Ammon's horn (tissue), 1 donor: ENCODE data around the gene FOSB.

Source experiments
- DNase-seq: peaks from one replicate; pipeline ENCODE4 v3.0.0-alpha.2; 2016; ENCODE audit warnings: low spot score

FOSB gene

DNA sequence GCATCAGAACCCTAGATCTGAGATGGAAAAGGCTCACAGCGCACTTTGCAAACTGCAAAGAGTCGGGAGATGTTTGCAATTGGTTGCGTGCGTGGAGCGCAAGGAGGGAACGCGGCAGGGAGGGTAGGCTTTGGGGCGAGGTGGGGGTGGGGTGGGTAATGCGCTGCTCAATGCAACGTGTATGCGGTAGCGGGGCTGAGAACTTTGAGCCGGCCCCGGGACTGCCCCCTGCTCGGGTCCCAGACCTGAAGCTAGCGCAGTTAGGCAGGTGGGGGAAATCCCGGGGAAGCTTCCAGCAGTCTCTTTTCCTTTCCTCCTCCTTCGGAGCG lies 971 bp downstream of the FOSB start:
- DNase-seq = no peak

DNA sequence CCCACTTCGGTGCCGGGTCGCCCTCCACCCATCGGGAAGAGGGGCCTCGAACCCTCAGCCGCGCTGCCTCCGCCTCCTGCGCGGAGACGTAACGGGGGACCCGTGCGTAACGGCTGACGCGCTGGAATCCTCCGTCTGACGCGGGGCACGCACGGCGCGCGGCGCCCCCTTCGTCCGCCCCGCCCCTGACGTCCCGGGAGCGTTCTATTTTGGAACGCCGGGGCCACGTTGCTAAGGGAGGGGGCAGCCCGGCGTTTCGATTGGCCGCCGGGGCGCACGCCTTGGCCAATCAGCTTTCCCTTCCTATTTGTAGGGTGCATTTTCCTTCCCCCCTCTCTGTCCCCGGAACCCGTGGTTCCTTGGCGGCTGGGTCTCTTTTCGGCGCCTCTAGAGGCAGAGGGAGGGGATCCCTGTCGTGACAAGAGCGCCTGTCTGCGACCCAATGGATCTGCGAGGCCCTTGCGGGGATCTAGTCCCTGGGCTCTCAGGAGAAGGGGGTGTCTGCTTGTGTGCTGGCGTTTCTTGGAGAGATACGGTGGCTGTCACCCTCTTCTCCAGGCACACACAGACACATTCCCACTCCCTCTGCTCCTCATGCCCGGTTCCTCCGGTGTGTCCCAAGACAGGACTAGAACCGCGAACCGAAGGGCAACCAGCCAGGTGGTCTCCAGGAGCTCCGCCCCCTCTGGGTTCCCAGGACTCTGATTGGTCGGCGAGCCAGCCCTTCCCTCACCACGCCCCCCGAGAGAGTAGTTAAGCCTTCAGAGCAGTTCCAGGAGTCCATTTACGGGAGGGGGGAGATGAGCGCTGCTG lies 1.5 kb downstream of the FOSB start:
- DNase-seq = peak; percentile 95

GRCh38 chr19:45469945-45470761 lies 2.4 kb downstream of the FOSB start:
- no peak for DNase-seq

- no peak for DNase-seq
Observed at GRCh38 chr19:45470762-45471081, 2.9 kb downstream of the FOSB start.

DNA sequence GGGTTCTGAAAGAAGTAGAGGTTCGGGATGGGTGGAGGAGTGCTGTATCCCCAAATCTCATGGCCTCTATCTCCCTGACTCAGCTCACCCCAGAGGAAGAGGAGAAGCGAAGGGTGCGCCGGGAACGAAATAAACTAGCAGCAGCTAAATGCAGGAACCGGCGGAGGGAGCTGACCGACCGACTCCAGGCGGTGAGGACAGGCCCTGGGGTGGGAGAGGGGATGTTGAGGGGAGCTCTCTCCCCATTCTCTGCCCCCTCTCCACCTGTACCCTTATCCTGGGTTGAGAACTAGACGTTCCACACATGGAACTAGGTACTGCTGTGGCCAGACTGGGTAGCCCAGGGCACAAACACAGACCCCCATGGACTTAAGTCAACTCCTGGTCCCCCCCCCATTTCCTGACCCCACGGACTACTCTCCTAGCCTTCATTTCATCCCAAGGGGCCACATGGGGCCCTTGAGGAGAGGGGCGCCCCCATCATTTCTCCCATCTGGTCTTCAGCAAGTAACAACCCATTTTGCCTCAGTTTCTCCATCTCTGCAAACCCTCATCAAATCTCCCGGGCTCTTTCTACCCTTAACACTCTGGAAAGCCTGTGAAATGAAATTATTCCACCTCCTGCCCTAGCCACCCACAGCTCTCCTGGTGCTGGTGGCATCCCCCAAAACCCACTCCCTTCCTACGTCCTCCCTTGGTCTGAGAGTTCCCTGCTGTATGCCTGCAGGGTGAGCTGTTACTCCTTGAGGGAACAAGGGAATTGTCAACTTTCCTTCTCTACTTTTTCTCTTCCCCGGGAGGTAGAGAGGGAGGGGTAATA lies 3.5 kb downstream of the FOSB start:
- DNase-seq = no peak

- no peak for DNase-seq
Observed at GRCh38 chr19:45471931-45472562, 4.3 kb downstream of the FOSB start.

DNA sequence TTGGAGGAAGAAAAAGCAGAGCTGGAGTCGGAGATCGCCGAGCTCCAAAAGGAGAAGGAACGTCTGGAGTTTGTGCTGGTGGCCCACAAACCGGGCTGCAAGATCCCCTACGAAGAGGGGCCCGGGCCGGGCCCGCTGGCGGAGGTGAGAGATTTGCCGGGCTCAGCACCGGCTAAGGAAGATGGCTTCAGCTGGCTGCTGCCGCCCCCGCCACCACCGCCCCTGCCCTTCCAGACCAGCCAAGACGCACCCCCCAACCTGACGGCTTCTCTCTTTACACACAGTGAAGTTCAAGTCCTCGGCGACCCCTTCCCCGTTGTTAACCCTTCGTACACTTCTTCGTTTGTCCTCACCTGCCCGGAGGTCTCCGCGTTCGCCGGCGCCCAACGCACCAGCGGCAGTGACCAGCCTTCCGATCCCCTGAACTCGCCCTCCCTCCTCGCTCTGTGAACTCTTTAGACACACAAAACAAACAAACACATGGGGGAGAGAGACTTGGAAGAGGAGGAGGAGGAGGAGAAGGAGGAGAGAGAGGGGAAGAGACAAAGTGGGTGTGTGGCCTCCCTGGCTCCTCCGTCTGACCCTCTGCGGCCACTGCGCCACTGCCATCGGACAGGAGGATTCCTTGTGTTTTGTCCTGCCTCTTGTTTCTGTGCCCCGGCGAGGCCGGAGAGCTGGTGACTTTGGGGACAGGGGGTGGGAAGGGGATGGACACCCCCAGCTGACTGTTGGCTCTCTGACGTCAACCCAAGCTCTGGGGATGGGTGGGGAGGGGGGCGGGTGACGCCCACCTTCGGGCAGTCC lies 5.0 kb downstream of the FOSB start:
- no peak for DNase-seq

- DNase-seq = no peak
Observed at GRCh38 chr19:45473367-45473681, 5.5 kb downstream of the FOSB start.

GRCh38 chr19:45473682-45474605 lies 6.1 kb downstream of the FOSB start:
- DNase-seq = no peak

- DNase-seq = no peak
Observed at GRCh38 chr19:45474606-45475521, 7.1 kb downstream of the FOSB start.

GRCh38 chr19:45475537-45476291 lies 7.9 kb downstream of the FOSB start:
- no peak for DNase-seq

DNA sequence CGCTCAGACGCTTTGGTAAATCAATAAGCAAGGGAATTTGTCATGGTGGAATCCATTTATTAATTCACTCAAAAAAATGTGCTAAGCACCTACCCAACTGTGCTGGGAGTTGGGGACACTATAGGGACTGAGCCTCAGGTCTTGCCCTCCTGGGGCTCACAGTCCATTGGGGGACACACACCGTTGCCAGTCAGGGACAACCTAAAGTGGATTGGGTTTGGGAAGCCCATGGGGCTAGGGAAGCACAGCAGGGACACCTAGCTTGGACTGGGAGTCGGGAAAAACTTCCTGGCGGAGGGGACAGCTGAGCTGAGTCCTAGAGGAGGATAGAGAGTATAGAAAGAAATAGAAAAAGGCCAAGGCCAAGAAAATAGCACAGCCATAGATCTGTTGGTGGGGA lies 8.5 kb downstream of the FOSB start:
- no peak for DNase-seq

GRCh38 chr19:45477186-45477585 lies 9.4 kb downstream of the FOSB start:
- no peak for DNase-seq

- DNase-seq = no peak
Observed at GRCh38 chr19:45477713-45478453, 10.1 kb downstream of the FOSB start.

DNA sequence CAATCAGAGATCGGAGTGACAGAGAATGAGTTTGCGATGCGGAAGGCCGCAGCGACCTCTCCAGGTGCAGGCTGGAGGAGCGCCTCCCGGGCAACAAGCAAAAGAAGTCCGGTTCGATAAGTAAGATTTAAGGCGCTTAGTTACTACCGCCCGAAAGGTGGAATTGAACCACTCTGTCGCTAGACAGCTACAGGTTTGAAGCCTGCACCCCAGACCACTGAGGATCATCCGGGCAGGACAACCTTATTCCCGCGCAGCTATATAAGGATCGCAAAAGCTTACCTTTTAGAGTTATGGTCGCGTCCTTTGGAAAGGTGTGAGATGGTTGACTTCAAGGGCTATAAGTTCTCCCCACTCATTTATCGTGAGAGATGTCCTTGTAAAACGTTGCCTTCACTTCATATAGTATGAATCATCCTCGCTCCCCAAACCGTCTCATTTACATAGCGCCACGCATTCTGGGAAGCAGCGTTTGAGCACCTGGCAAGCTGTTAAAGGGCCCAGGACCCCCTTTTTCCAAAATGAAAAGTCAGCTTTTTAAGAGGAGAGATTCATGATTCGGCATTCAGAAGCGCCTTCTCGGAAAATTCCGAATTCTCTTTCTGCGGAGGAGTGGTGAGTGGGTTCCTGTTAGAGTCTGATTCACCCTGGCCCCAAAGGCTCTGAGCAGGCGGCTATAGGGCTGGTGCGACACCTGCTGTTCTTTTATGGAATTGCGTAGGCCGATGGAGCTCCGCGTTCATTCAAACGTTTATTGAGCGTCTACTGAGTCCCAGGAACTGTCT lies 10.8 kb downstream of the FOSB start:
- peak; percentile 93 for DNase-seq

- no peak for DNase-seq
Observed at GRCh38 chr19:45483033-45483432, 15.2 kb downstream of the FOSB start.

DNA sequence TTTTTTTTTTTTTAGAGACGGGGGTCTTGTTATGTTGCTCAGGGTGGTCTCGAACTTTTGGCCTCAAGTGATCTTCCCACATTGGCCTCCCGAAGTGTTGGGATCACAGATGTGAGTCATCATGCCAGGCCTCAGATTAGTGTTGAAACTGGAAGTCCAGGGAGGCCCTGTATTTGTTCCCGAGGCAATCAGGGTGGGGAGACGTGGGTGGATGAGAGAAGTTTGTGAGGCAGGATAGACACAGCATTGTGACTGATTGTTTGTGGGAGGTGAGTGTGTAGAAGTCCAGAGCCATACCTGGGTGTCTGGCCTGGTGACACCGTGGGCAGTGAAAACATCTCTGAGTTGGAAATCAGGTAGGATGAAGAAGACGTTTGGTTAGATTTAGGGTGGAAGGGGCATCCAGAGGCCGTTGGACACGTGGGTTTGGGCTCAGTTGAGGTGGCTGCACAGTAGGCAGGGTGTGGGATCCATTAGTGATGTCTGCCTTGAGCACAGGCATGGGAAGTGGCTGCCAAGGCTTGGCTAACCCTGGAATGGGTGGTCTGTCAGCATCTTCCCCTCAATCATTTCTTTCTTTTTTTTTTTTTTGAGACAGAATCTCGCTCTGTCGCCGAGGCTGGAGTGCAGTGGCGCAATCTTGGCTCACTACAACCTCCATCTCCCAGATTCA lies 16.6 kb downstream of the FOSB start:
- no peak for DNase-seq
